ENCODE data around the gene TMEM59L. TPM values are rescaled to one million over a fixed set of nuclear protein-coding genes. Genes with fewer than 3 reads are reported as not detected.

The TMEM59L gene
- total RNA-seq, 1 donor from 2014 or later: 4.9 TPM

- TF ChIP-seq CTCF (IDR thresholded peaks at IDR 0.05; ENCODE audit: unreplicated experiment): no peak
- H3K9me3 Mint-ChIP-seq: peaks cover 8% of the 10 kb centered on the region
These were observed 8.2 kb downstream of the TMEM59L start for GRCh38 chr19:18620902-18621301.

GRCh38 chr19:18626906-18627305 is 14.2 kb downstream of the TMEM59L start:
- no peaks in the 10 kb centered on the region for H3K4me1 Mint-ChIP-seq
- no peaks in the 10 kb centered on the region for H3K36me3 Mint-ChIP-seq
- H3K27ac Mint-ChIP-seq: no peak overlapping the region
- H3K4me3 Mint-ChIP-seq: no peak overlapping the region
- TF ChIP-seq CTCF (IDR thresholded peaks at IDR 0.05; ENCODE audit: unreplicated experiment): no peak
- peaks cover 20% of the 10 kb centered on the region for H3K27me3 Mint-ChIP-seq (ENCODE audit: low read depth)
- H3K9me3 Mint-ChIP-seq: no peaks in the 10 kb centered on the region
- no peak for DNase-seq (ENCODE audit: low spot score in 2 of 2, unreplicated experiment in 2 of 2)

More at GRCh38 chr19:18620902-18621301, 8.2 kb downstream of the TMEM59L start:
- H3K4me3 Mint-ChIP-seq: no peak overlapping the region
- no peak overlapping the region for H3K27ac Mint-ChIP-seq
- H3K27me3 Mint-ChIP-seq (ENCODE audit: low read depth): peaks cover 25% of the 10 kb centered on the region
- no peaks in the 10 kb centered on the region for H3K36me3 Mint-ChIP-seq
- DNase-seq (ENCODE audit: low spot score in 2 of 2, unreplicated experiment in 2 of 2): no peak
- no peaks in the 10 kb centered on the region for H3K4me1 Mint-ChIP-seq

- no peaks in the 10 kb centered on the region for H3K9me3 Mint-ChIP-seq
- no peak overlapping the region for H3K27ac Mint-ChIP-seq
- no peak overlapping the region for H3K4me3 Mint-ChIP-seq
- TF ChIP-seq CTCF (IDR thresholded peaks at IDR 0.05; ENCODE audit: unreplicated experiment): no peak
- no peaks in the 10 kb centered on the region for H3K36me3 Mint-ChIP-seq
- no peaks in the 10 kb centered on the region for H3K4me1 Mint-ChIP-seq
- no peak for DNase-seq (ENCODE audit: low spot score in 2 of 2, unreplicated experiment in 2 of 2)
- H3K27me3 Mint-ChIP-seq (ENCODE audit: low read depth): peaks cover 18% of the 10 kb centered on the region
These were observed 16.8 kb downstream of the TMEM59L start for GRCh38 chr19:18629166-18630088.

DNA sequence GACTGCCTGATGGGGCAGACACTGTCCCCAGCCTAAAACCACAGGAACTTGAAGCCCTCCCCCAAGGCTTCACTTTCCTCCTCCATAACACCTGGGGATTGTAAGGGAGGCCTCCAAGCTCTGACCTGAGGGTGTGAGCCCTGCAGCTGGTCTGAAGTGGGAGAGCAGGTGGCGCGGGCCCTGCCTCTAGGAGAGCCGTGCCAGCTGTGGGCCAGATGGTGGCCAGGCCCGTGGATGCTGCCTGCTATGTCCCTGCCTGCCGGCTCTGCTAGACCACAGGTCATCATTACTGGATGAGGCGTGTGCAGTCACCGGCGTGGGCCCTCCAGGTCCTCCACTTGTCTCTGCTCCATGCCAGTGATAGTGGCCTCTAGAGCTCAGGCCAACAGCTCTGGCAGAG is 20.7 kb downstream of the TMEM59L start:
- H3K36me3 Mint-ChIP-seq: no peaks in the 10 kb centered on the region
- no peaks in the 10 kb centered on the region for H3K9me3 Mint-ChIP-seq
- peaks cover 19% of the 10 kb centered on the region for H3K27me3 Mint-ChIP-seq (ENCODE audit: low read depth)
- no peak overlapping the region for H3K27ac Mint-ChIP-seq
- peaks cover 10% of the 10 kb centered on the region for H3K4me1 Mint-ChIP-seq
- no peak overlapping the region for H3K4me3 Mint-ChIP-seq
- TF ChIP-seq CTCF (IDR thresholded peaks at IDR 0.05; ENCODE audit: unreplicated experiment): no peak
- DNase-seq (ENCODE audit: low spot score in 2 of 2, unreplicated experiment in 2 of 2): no peak

- H3K4me1 Mint-ChIP-seq: peaks cover 13% of the 10 kb centered on the region
- H3K27ac Mint-ChIP-seq: no peak overlapping the region
- H3K36me3 Mint-ChIP-seq: no peaks in the 10 kb centered on the region
- no peak for DNase-seq (ENCODE audit: low spot score in 2 of 2, unreplicated experiment in 2 of 2)
- H3K4me3 Mint-ChIP-seq: no peak overlapping the region
- no peak for TF ChIP-seq CTCF (IDR thresholded peaks at IDR 0.05; ENCODE audit: unreplicated experiment)
- peaks cover 15% of the 10 kb centered on the region for H3K27me3 Mint-ChIP-seq (ENCODE audit: low read depth)
- no peaks in the 10 kb centered on the region for H3K9me3 Mint-ChIP-seq
These were observed 22.1 kb downstream of the TMEM59L start for GRCh38 chr19:18634612-18635297.

All from mesothelial cell of epicardium (in vitro differentiated cells).